K562 (cell line): Measurements from ENCODE around the gene FAM161A. TPM values are rescaled to one million over a fixed set of nuclear protein-coding genes. Genes with fewer than 3 reads are reported as not detected.

Experiments used
- ATAC-seq: fragments of 200-7000 bp; cut with Tn5 transposase; 3 replicates; pipeline ENCODE4 v1.9.1; 2020; ENCODE audit warnings: moderate library complexity
- BruUV-seq: library from RNA; stranded (reverse); fragments of 400-500 nt; replicated peaks from 2 replicates; lab custom pipeline; 2021; lab: Mats Ljungman, UMichigan
- CTCF ChIA-PET: fragments of 300-600 bp; formaldehyde crosslinking; extraction: SDS; loops from one replicate; lab custom pipeline; 2021; ENCODE audit warnings: low intra/inter-chr PET ratio; lab: Yijun Ruan, JAX
- POLR2A ChIA-PET: fragments of 300-600, 350-650 bp; sonication (Branson Sonifier 250); formaldehyde crosslinking; extraction: SDS; loops from one replicate; lab custom pipeline; 2021; ENCODE audit warnings: antibody characterized with exemption, inconsistent platforms; lab: Yijun Ruan, JAX
- DNase-seq, 4 experiments: peaks; one replicate each; pipeline versions ENCODE4 v3.0.0 to v3.0.0-alpha.2; 2011 to 2018; ENCODE audit warnings: low spot score in 3 of 4, mixed read lengths in 3 of 4; ENCODE audit errors: extremely low read depth in 1 of 4
- FAIRE-seq: peaks from 2 replicates; lab custom pipeline; 2011; peaks lifted over from hg19 to GRCh38; lab: Jason Lieb, UNC
- H2AFZ ChIP-seq: 2 replicates; pipeline ENCODE4 v1.6.0; 2011; ENCODE audit warnings: low read depth, low read length, control low read depth, inconsistent platforms
- H3K27ac ChIP-seq: fragments of 200-600 bp; 3 replicates; pipeline ENCODE4 v1.8.0; 2011; ENCODE audit warnings: low read depth, mild to moderate bottlenecking, control low read depth, inconsistent platforms, low read length, moderate library complexity, mixed read lengths; ENCODE audit errors: extremely low read depth
- H3K27me3 ChIP-seq, 2 experiments: fragments of 300-600 bp in 1 of 2; 2 replicates in 1 of 2; 3 replicates in 1 of 2; pipeline versions ENCODE4 v1.6.0 to v1.8.0; 2011; ENCODE audit warnings: inconsistent platforms in 2 of 2, low read length in 2 of 2, mild to moderate bottlenecking in 1 of 2, mixed read lengths in 1 of 2, moderate library complexity in 1 of 2; ENCODE audit not compliant: control insufficient read depth in 2 of 2, insufficient read depth in 2 of 2
- H3K36me3 ChIP-seq: fragments of 300-600 bp; 3 replicates; pipeline ENCODE4 v1.8.0; 2011; ENCODE audit warnings: mild to moderate bottlenecking, low read length, inconsistent platforms; ENCODE audit not compliant: control insufficient read depth, insufficient read depth
- H3K4me1 ChIP-seq, 2 experiments: fragments of 200-600 bp in 1 of 2; replicated peaks in 1 of 2; 2 replicates in 1 of 2; 3 replicates in 1 of 2; pipeline versions ENCODE4 v1.5.1 to v1.8.0; 2011; ENCODE audit warnings: inconsistent platforms in 2 of 2, low read length in 2 of 2, mild to moderate bottlenecking in 1 of 2, mixed read lengths in 1 of 2, moderate library complexity in 1 of 2; ENCODE audit not compliant: control insufficient read depth in 2 of 2, insufficient read depth in 2 of 2
- H3K4me2 ChIP-seq: 2 replicates; pipeline ENCODE4 v1.6.1; 2011; ENCODE audit warnings: low read length, control low read depth, inconsistent platforms, mixed read lengths; ENCODE audit not compliant: insufficient read depth
- H3K4me3 ChIP-seq: fragments of 200-600 bp; sonication (generic), shearing (Covaris generic); 2 replicates; pipeline ENCODE4 v1.5.1; 2016; ENCODE audit warnings: control low read depth, inconsistent platforms
- H3K79me2 ChIP-seq: fragments of 200-600 bp; 3 replicates; pipeline ENCODE4 v1.8.0; 2011; ENCODE audit warnings: low read length, inconsistent platforms; ENCODE audit not compliant: control insufficient read depth, insufficient read depth
- H3K9ac ChIP-seq, 2 experiments: 2 replicates each; pipeline versions ENCODE4 v1.6.0 to v1.6.1; 2011; ENCODE audit warnings: low read depth in 2 of 2, low read length in 2 of 2, control low read depth in 1 of 2, inconsistent platforms in 1 of 2, mild to moderate bottlenecking in 1 of 2, mixed read lengths in 1 of 2; ENCODE audit not compliant: insufficient read depth in 1 of 2
- H3K9me1 ChIP-seq: one replicate; pipeline ENCODE4 v1.6.0; 2011; ENCODE audit warnings: inconsistent platforms, mild to moderate bottlenecking, low read length, moderate library complexity; ENCODE audit not compliant: control insufficient read depth, insufficient read depth
- H3K9me3 ChIP-seq: replicated peaks from 2 replicates; pipeline ENCODE4 v1.5.1; 2011; ENCODE audit warnings: low read depth, low read length, inconsistent platforms; ENCODE audit not compliant: control insufficient read depth, insufficient read depth
- H4K20me1 ChIP-seq: replicated peaks from 2 replicates; pipeline ENCODE4 v1.6.1; 2011; ENCODE audit warnings: low read length, inconsistent platforms, mixed read lengths; ENCODE audit not compliant: control insufficient read depth, insufficient read depth
- CGGBP1 ChIP-seq: fragments of 250-450 bp; sonication (Bioruptor Pico); IDR thresholded peaks from 2 replicates; pipeline ENCODE4 v1.9.0; 2021; ENCODE audit warnings: mild to moderate bottlenecking
- E2F4 ChIP-seq: sonication (generic); formaldehyde crosslinking; IDR thresholded peaks from 2 replicates; pipeline ENCODE4 v1.8.0; 2022; ENCODE audit warnings: mild to moderate bottlenecking, low read depth, missing genetic modification reagents
- ETV5 ChIP-seq: sonication (generic); formaldehyde crosslinking; IDR thresholded peaks from 2 replicates; pipeline ENCODE4 v1.4.0; 2020; ENCODE audit warnings: low read depth, mild to moderate bottlenecking, missing genetic modification reagents
- GATAD2B ChIP-seq: fragments of 450-650 bp; IDR thresholded peaks from 2 replicates; pipeline ENCODE4 v1.6.1; 2017; ENCODE audit warnings: mild to moderate bottlenecking, borderline replicate concordance
- HMBOX1 ChIP-seq: sonication (generic); IDR thresholded peaks from 2 replicates; pipeline ENCODE4 v1.6.1; 2016
- KDM1A ChIP-seq, 2 experiments: fragments of 450-650 bp; IDR thresholded peaks; 2 replicates each; pipeline ENCODE4 v1.6.1; 2016; ENCODE audit warnings: mild to moderate bottlenecking in 2 of 2
- PCBP1 ChIP-seq: fragments of 200-400 bp; formaldehyde crosslinking; IDR thresholded peaks from 2 replicates; pipeline ENCODE4 v1.6.1; 2018; ENCODE audit warnings: mild to moderate bottlenecking, low read depth, low read length; ENCODE audit not compliant: poor library complexity, severe bottlenecking
- SFPQ ChIP-seq: fragments of 200-400 bp; formaldehyde crosslinking; IDR thresholded peaks from 2 replicates; pipeline ENCODE4 v1.6.1; 2017; ENCODE audit warnings: mild to moderate bottlenecking, low read depth, low read length, moderate library complexity
- SIN3A ChIP-seq, 2 experiments: fragments of 150-350 bp in 1 of 2; IDR thresholded peaks; 2 replicates each; pipeline ENCODE4 v1.6.1; 2011 to 2016; ENCODE audit warnings: borderline replicate concordance in 2 of 2, low read depth in 2 of 2, low read length in 2 of 2, mild to moderate bottlenecking in 2 of 2, moderate library complexity in 2 of 2; ENCODE audit not compliant: control insufficient read depth in 1 of 2
- SRSF3 ChIP-seq: fragments of 200-400 bp; formaldehyde crosslinking; IDR thresholded peaks from 2 replicates; pipeline ENCODE4 v1.6.1; 2016; ENCODE audit warnings: mild to moderate bottlenecking, low read length, moderate library complexity; ENCODE audit not compliant: insufficient read depth
- YY1 ChIP-seq, 3 experiments: IDR thresholded peaks; 2 replicates each; pipeline ENCODE4 v1.6.1; 2011; ENCODE audit warnings: low read length in 2 of 3, mild to moderate bottlenecking in 2 of 3, moderate library complexity in 2 of 3, borderline replicate concordance in 1 of 3, control low read depth in 1 of 3, low read depth in 1 of 3; ENCODE audit not compliant: insufficient read depth in 3 of 3, insufficient replicate concordance in 2 of 3, control insufficient read depth in 1 of 3, insufficient read length in 1 of 3; ENCODE audit errors: extremely low read depth in 1 of 3
- ZNF12 ChIP-seq: sonication (generic); formaldehyde crosslinking; IDR thresholded peaks from 2 replicates; pipeline ENCODE4 v1.4.0; 2020; ENCODE audit warnings: mild to moderate bottlenecking, missing genetic modification reagents
- ZNF583 ChIP-seq: fragments of 250-450 bp; sonication (Bioruptor Pico); IDR thresholded peaks from 2 replicates; pipeline ENCODE4 v1.4.0; 2020
- WGBS: fragments of 100-300 bp; shearing (Covaris generic); methylation state at CpG from one replicate; pipeline ENCODE4 v1.1.6; 2016; ENCODE audit warnings: low coverage, mixed read lengths; ENCODE audit not compliant: insufficient coverage; ENCODE audit errors: missing lambda C conversion rate; 5-methylcytosine and 5-hydroxymethylcytosine counted together
- in situ Hi-C: fragments of 300-500 bp; cut with MboI; formaldehyde crosslinking; loops from 4 replicates; pipeline ENCODE4 v1.15.0; 2018; ENCODE audit warnings: inconsistent platforms, mixed read lengths
- intact Hi-C: fragments of 100-400 bp; cut with micrococcal nuclease; formaldehyde crosslinking; loops from 2 replicates; pipeline ENCODE4 v1.14.2; 2022
- polyA plus RNA-seq, 8 experiments: library from polyadenylated mRNA; depleted of rRNA in 4 of 8; stranded (reverse) in 5 of 8; unstranded in 3 of 8; fragments of >200 nt; fragmentation: Nextera tagmentation in 2 of 8; fragmentation: Illumina TruSeq in 1 of 8; extraction: Ambion mirVana in 2 of 8; extraction: Trizol in 1 of 8; gene quantifications; 2 replicates each; pipeline versions ENCODE4 v1.2.1 to v1.2.3, GENCODE V29; 2011 to 2014; ENCODE audit warnings: inconsistent platforms in 1 of 8, missing spikeins in 1 of 8
- total RNA-seq, 7 experiments: library from RNA; depleted of rRNA in 6 of 7; stranded (reverse); fragments of >200 nt in 6 of 7; fragmentation: Illumina TruSeq in 2 of 7; extraction: Trizol in 2 of 7; gene quantifications; 2 replicates each; pipeline versions ENCODE4 v1.2.1 to v1.2.3, GENCODE V29; 2011 to 2021; ENCODE audit warnings: low replicate concordance in 1 of 7

Gene FAM161A
- total and polyA plus RNA-seq, 9 of the 15 experiments (the other 6 are each of a cell fraction or from before 2014, with no cell fraction given) = 0.27 to 1.4 (median 0.80) TPM

GRCh38 chr2:61862085-61862484, 8.2 kb upstream of the FAM161A start:
- H3K27ac ChIP-seq = no peak overlapping the region
- 73% methylated on average over 5 of the region's 5 CpGs for WGBS
- BruUV-seq = no TSS peak
- H3K36me3 ChIP-seq = peaks cover 11% of the 10 kb centered on the region; the same call in 2 of the 3 replicates
- ChIA-PET CTCF (no interaction called here), POLR2A (no interaction called here)
- H4K20me1 ChIP-seq = no peaks in the 10 kb centered on the region
- TF ChIP-seq SIN3A (IDR thresholded peaks at IDR 0.05; ENCODE audit: borderline replicate concordance in 2 of 2, control insufficient read depth in 1 of 2, low read depth in 2 of 2, low read length in 2 of 2) (no peak), ETV5 (CRISPR knock-in tag) (no peak), YY1 (IDR thresholded peaks at IDR 0.05; ENCODE audit: borderline replicate concordance in 1 of 3, control insufficient read depth in 1 of 3, extremely low read depth in 1 of 3, insufficient read depth in 3 of 3, insufficient read length in 1 of 3, insufficient replicate concordance in 2 of 3, low read depth in 1 of 3, low read length in 2 of 3) (no peak), CGGBP1 (no peak), ZNF583 (no peak), E2F4 (CRISPR knock-in tag) (no peak), SRSF3 (no peak), KDM1A (IDR thresholded peaks at IDR 0.05) (no peak), GATAD2B (no peak), HMBOX1 (no peak), ZNF12 (CRISPR knock-in tag) (no peak), PCBP1 (no peak), SFPQ (no peak)
- ATAC-seq (no peak), FAIRE-seq (no peak), DNase-seq (no peak)
- H2AFZ ChIP-seq = no peak overlapping the region
- intact Hi-C loops = no loop called here
- H3K4me2 ChIP-seq = no peak overlapping the region
- no peak overlapping the region for H3K9ac ChIP-seq
- no peaks in the 10 kb centered on the region for H3K79me2 ChIP-seq
- in situ Hi-C loops = no loop called here
- peaks cover 0 to 5% of the 10 kb centered on the region in 2 experiments; a peak in 3 of 5 replicates for H3K27me3 ChIP-seq
- no peak overlapping the region for H3K4me3 ChIP-seq
- H3K9me1 ChIP-seq = no peaks in the 10 kb centered on the region
- no peaks in the 10 kb centered on the region for H3K9me3 ChIP-seq
- no peaks in the 10 kb centered on the region; a peak in 1 of 5 replicates for H3K4me1 ChIP-seq
